ENCODE data around the gene EFNA5.

The EFNA5 gene

GRCh38 chr5:107571621-107572536, 98.9 kb downstream of the EFNA5 start:
- H2BK5ac ChIP-seq (ENCODE audit: low read length) = no peak overlapping the region
- no peak overlapping the region for H2BK15ac ChIP-seq (replicated peaks; ENCODE audit: low read depth)
- H3K4me3 ChIP-seq (ENCODE audit: low read length) = no peak overlapping the region
- peak overlapping the region; percentile 53 for H3K18ac ChIP-seq (ENCODE audit: low read length)
- peaks cover 10% of the 10 kb centered on the region for H3K79me1 ChIP-seq (ENCODE audit: low read length)
- no peak overlapping the region for H2AK5ac ChIP-seq (ENCODE audit: low read length)
- H3K23ac ChIP-seq (ENCODE audit: low read length) = no peak overlapping the region
- H3K9ac ChIP-seq (ENCODE audit: low read length) = peak overlapping the region; percentile 23
- peak overlapping the region; percentile 44 for H3K4me2 ChIP-seq (ENCODE audit: low read length)
- H4K8ac ChIP-seq (ENCODE audit: low read depth, low read length) = no peak overlapping the region
- peaks cover 9% of the 10 kb centered on the region for H3K79me2 ChIP-seq (ENCODE audit: control insufficient read depth, insufficient read depth, low read length)
- no CpG with 5 or more reads among the region's 26 CpGs for WGBS (ENCODE audit: extremely low coverage, insufficient coverage, low lambda C conversion rate)
- no peaks in the 10 kb centered on the region for H3K27me3 ChIP-seq (ENCODE audit: insufficient read depth, low read length, poor library complexity)
- no peak overlapping the region for H3K27ac ChIP-seq (ENCODE audit: low read depth, low read length)
- peaks cover 30% of the 10 kb centered on the region for H3K4me1 ChIP-seq (ENCODE audit: control insufficient read depth, low read depth, low read length)
- H3K4ac ChIP-seq (ENCODE audit: low read depth, low read length) = peak overlapping the region; percentile 36
- peak; percentile 97 for DNase-seq
- no peak overlapping the region for H4K5ac ChIP-seq (ENCODE audit: low read length)
- H2BK120ac ChIP-seq (ENCODE audit: low read depth, low read length) = no peak overlapping the region
- no peaks in the 10 kb centered on the region for H3K36me3 ChIP-seq (ENCODE audit: control insufficient read depth, insufficient read depth, low read length)
- peak overlapping the region; percentile 61 for H3K56ac ChIP-seq (ENCODE audit: low read length)

- no peak overlapping the region for H3K27ac ChIP-seq (ENCODE audit: low read depth, low read length)
- H3K79me2 ChIP-seq (ENCODE audit: control insufficient read depth, insufficient read depth, low read length) = peaks cover 8% of the 10 kb centered on the region
- WGBS (ENCODE audit: extremely low coverage, insufficient coverage, low lambda C conversion rate) = no CpG with 5 or more reads among the region's 14 CpGs
- H3K79me1 ChIP-seq (ENCODE audit: low read length) = peaks cover 9% of the 10 kb centered on the region
- no peaks in the 10 kb centered on the region for H3K27me3 ChIP-seq (ENCODE audit: insufficient read depth, low read length, poor library complexity)
- no peak overlapping the region for H4K8ac ChIP-seq (ENCODE audit: low read depth, low read length)
- H3K36me3 ChIP-seq (ENCODE audit: control insufficient read depth, insufficient read depth, low read length) = no peaks in the 10 kb centered on the region
- H3K4me1 ChIP-seq (ENCODE audit: control insufficient read depth, low read depth, low read length) = peaks cover 27% of the 10 kb centered on the region
- H3K56ac ChIP-seq (ENCODE audit: low read length) = no peak overlapping the region
- H2AK5ac ChIP-seq (ENCODE audit: low read length) = no peak overlapping the region
- peak overlapping the region; percentile 42 for H2BK15ac ChIP-seq (replicated peaks; ENCODE audit: low read depth)
- H4K5ac ChIP-seq (ENCODE audit: low read length) = no peak overlapping the region
- DNase-seq = peak; percentile 75
- no peak overlapping the region for H3K4me2 ChIP-seq (ENCODE audit: low read length)
- H3K23ac ChIP-seq (ENCODE audit: low read length) = no peak overlapping the region
- no peak overlapping the region for H3K9ac ChIP-seq (ENCODE audit: low read length)
- peak overlapping the region; percentile 19 for H3K4ac ChIP-seq (ENCODE audit: low read depth, low read length)
- no peak overlapping the region for H3K18ac ChIP-seq (ENCODE audit: low read length)
- H3K4me3 ChIP-seq (ENCODE audit: low read length) = no peak overlapping the region
- H2BK5ac ChIP-seq (ENCODE audit: low read length) = no peak overlapping the region
- no peak overlapping the region for H2BK120ac ChIP-seq (ENCODE audit: low read depth, low read length)
Measured at GRCh38 chr5:107570805-107571531, 99.8 kb downstream of the EFNA5 start.

DNA sequence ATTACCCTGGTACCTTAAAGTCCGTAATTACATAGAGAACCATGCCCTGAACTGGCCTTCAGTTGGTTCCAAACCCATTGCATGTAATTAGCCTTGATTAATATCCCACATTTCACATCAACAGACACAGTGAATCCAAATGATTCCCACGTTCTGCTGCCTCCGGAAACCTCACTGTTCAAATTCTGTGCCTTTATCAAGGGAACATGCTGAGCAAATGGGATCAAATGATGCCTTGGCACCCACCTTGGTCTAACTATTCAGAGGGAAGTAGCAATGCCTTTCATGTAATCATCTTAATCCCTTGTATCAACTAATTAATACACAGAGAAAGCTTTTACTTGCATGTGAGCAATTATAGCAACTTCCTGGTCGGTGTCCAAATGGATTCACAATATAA, 100.6 kb downstream of the EFNA5 start:
- Histone ChIP-seq H3K9ac (ENCODE audit: low read length) (no peak overlapping the region), H4K5ac (ENCODE audit: low read length) (no peak overlapping the region), H3K23ac (ENCODE audit: low read length) (no peak overlapping the region), H2BK5ac (ENCODE audit: low read length) (no peak overlapping the region), H2BK15ac (replicated peaks; ENCODE audit: low read depth) (no peak overlapping the region), H3K27me3 (ENCODE audit: insufficient read depth, low read length, poor library complexity) (no peaks in the 10 kb centered on the region), H2AK5ac (ENCODE audit: low read length) (no peak overlapping the region), H3K4me3 (ENCODE audit: low read length) (no peak overlapping the region), H3K79me1 (ENCODE audit: low read length) (peaks cover 9% of the 10 kb centered on the region), H3K56ac (ENCODE audit: low read length) (no peak overlapping the region), H3K18ac (ENCODE audit: low read length) (no peak overlapping the region), H2BK120ac (ENCODE audit: low read depth, low read length) (no peak overlapping the region), H3K79me2 (ENCODE audit: control insufficient read depth, insufficient read depth, low read length) (peaks cover 8% of the 10 kb centered on the region), H3K4ac (ENCODE audit: low read depth, low read length) (no peak overlapping the region), H3K27ac (ENCODE audit: low read depth, low read length) (no peak overlapping the region), H3K4me1 (ENCODE audit: control insufficient read depth, low read depth, low read length) (peaks cover 30% of the 10 kb centered on the region), H3K4me2 (ENCODE audit: low read length) (no peak overlapping the region), H4K8ac (ENCODE audit: low read depth, low read length) (no peak overlapping the region), H3K36me3 (ENCODE audit: control insufficient read depth, insufficient read depth, low read length) (no peaks in the 10 kb centered on the region)
- no CpG with 5 or more reads among the region's 4 CpGs for WGBS (ENCODE audit: extremely low coverage, insufficient coverage, low lambda C conversion rate)
- no peak for DNase-seq

GRCh38 chr5:107567901-107568671, 102.7 kb downstream of the EFNA5 start:
- WGBS (ENCODE audit: extremely low coverage, insufficient coverage, low lambda C conversion rate) = no CpG with 5 or more reads among the region's 4 CpGs
- no peak overlapping the region for H3K4me2 ChIP-seq (ENCODE audit: low read length)
- no peak overlapping the region for H2AK5ac ChIP-seq (ENCODE audit: low read length)
- no peak overlapping the region for H4K8ac ChIP-seq (ENCODE audit: low read depth, low read length)
- H3K79me2 ChIP-seq (ENCODE audit: control insufficient read depth, insufficient read depth, low read length) = peaks cover 6% of the 10 kb centered on the region
- no peak overlapping the region for H3K9ac ChIP-seq (ENCODE audit: low read length)
- peak overlapping the region; percentile 49 for H3K4ac ChIP-seq (ENCODE audit: low read depth, low read length)
- no peak overlapping the region for H3K27ac ChIP-seq (ENCODE audit: low read depth, low read length)
- H3K27me3 ChIP-seq (ENCODE audit: insufficient read depth, low read length, poor library complexity) = no peaks in the 10 kb centered on the region
- no peak overlapping the region for H2BK120ac ChIP-seq (ENCODE audit: low read depth, low read length)
- no peak overlapping the region for H2BK15ac ChIP-seq (replicated peaks; ENCODE audit: low read depth)
- no peak overlapping the region for H3K4me3 ChIP-seq (ENCODE audit: low read length)
- H2BK5ac ChIP-seq (ENCODE audit: low read length) = no peak overlapping the region
- peaks cover 12% of the 10 kb centered on the region for H3K79me1 ChIP-seq (ENCODE audit: low read length)
- H3K36me3 ChIP-seq (ENCODE audit: control insufficient read depth, insufficient read depth, low read length) = no peaks in the 10 kb centered on the region
- H3K56ac ChIP-seq (ENCODE audit: low read length) = no peak overlapping the region
- no peak overlapping the region for H3K23ac ChIP-seq (ENCODE audit: low read length)
- H3K18ac ChIP-seq (ENCODE audit: low read length) = no peak overlapping the region
- DNase-seq = peak; percentile 49
- H4K5ac ChIP-seq (ENCODE audit: low read length) = no peak overlapping the region
- peaks cover 26% of the 10 kb centered on the region for H3K4me1 ChIP-seq (ENCODE audit: control insufficient read depth, low read depth, low read length)

- Histone ChIP-seq H2BK120ac (ENCODE audit: low read depth, low read length) (no peak overlapping the region), H2BK15ac (replicated peaks; ENCODE audit: low read depth) (no peak overlapping the region), H3K4me1 (ENCODE audit: control insufficient read depth, low read depth, low read length) (peaks cover 22% of the 10 kb centered on the region), H4K8ac (ENCODE audit: low read depth, low read length) (no peak overlapping the region), H3K9ac (ENCODE audit: low read length) (no peak overlapping the region), H3K27ac (ENCODE audit: low read depth, low read length) (no peak overlapping the region), H2AK5ac (ENCODE audit: low read length) (no peak overlapping the region), H3K36me3 (ENCODE audit: control insufficient read depth, insufficient read depth, low read length) (no peaks in the 10 kb centered on the region), H3K18ac (ENCODE audit: low read length) (peak overlapping the region; percentile 76), H3K79me2 (ENCODE audit: control insufficient read depth, insufficient read depth, low read length) (peaks cover 6% of the 10 kb centered on the region), H3K4ac (ENCODE audit: low read depth, low read length) (no peak overlapping the region), H3K4me2 (ENCODE audit: low read length) (no peak overlapping the region), H3K23ac (ENCODE audit: low read length) (no peak overlapping the region), H4K5ac (ENCODE audit: low read length) (no peak overlapping the region), H3K4me3 (ENCODE audit: low read length) (no peak overlapping the region), H3K79me1 (ENCODE audit: low read length) (peaks cover 10% of the 10 kb centered on the region), H2BK5ac (ENCODE audit: low read length) (no peak overlapping the region), H3K56ac (ENCODE audit: low read length) (no peak overlapping the region), H3K27me3 (ENCODE audit: insufficient read depth, low read length, poor library complexity) (no peaks in the 10 kb centered on the region)
- no CpG with 5 or more reads among the region's 2 CpGs for WGBS (ENCODE audit: extremely low coverage, insufficient coverage, low lambda C conversion rate)
- DNase-seq = no peak
Measured at GRCh38 chr5:107566986-107567385, 103.8 kb downstream of the EFNA5 start.

Data from mesendoderm (in vitro differentiated cells).